H1 (cell line): ENCODE data around the gene SECTM1. TPM values are rescaled to one million over a fixed set of nuclear protein-coding genes. Genes with fewer than 3 reads are reported as not detected.

Source experiments
- CTCF ChIA-PET: fragments of 300-600 bp; sonication (Branson Sonifier 250); formaldehyde crosslinking; loops from one replicate; lab custom pipeline; 2021; ENCODE audit not compliant: partially characterized antibody; lab: Charles Lee
- POLR2A ChIA-PET: fragments of 300-600 bp; sonication (Branson Sonifier 250); formaldehyde crosslinking; loops from one replicate; lab custom pipeline; 2021; ENCODE audit warnings: inconsistent platforms; ENCODE audit not compliant: partially characterized antibody; lab: Charles Lee
- DNase-seq, 2 experiments: peaks; one replicate each; pipeline versions ENCODE4 v3.0.0 to v3.0.0-alpha.2; 2010 to 2022; ENCODE audit warnings: low spot score in 2 of 2, low read depth in 1 of 2, mixed read lengths in 1 of 2
- FAIRE-seq: peaks from 2 replicates; lab custom pipeline; 2011; peaks lifted over from hg19 to GRCh38; lab: Jason Lieb, UNC
- H2AFZ ChIP-seq: 2 replicates; pipeline ENCODE4 v1.8.1; 2012; ENCODE audit warnings: low read length, inconsistent platforms
- H2AK5ac ChIP-seq: 2 replicates; pipeline ENCODE4 v1.6.1; 2013; ENCODE audit warnings: low read depth, low read length
- H2BK120ac ChIP-seq: replicated peaks from 2 replicates; pipeline ENCODE3; 2013; ENCODE audit warnings: low read depth, low read length, inconsistent platforms
- H2BK12ac ChIP-seq: 2 replicates; pipeline ENCODE4 v1.6.1; 2013; ENCODE audit warnings: low read depth, low read length
- H2BK15ac ChIP-seq: 2 replicates; pipeline ENCODE4 v1.6.1; 2013; ENCODE audit warnings: low read length
- H2BK20ac ChIP-seq: 2 replicates; pipeline ENCODE4 v1.6.1; 2013; ENCODE audit warnings: low read length
- H2BK5ac ChIP-seq: 2 replicates; pipeline ENCODE4 v1.6.1; 2013; ENCODE audit warnings: low read depth, low read length
- H3K14ac ChIP-seq: 2 replicates; pipeline ENCODE4 v1.6.1; 2013; ENCODE audit warnings: inconsistent platforms; ENCODE audit not compliant: insufficient read length
- H3K18ac ChIP-seq: 2 replicates; pipeline ENCODE4 v1.6.1; 2013; ENCODE audit warnings: low read length; ENCODE audit errors: extremely low read depth
- H3K23ac ChIP-seq: 2 replicates; pipeline ENCODE4 v1.6.1; 2013; ENCODE audit warnings: inconsistent platforms; ENCODE audit not compliant: insufficient read length
- H3K23me2 ChIP-seq: 2 replicates; pipeline ENCODE4 v1.6.1; 2013; ENCODE audit warnings: low read depth, low read length
- H3K27ac ChIP-seq: 2 replicates; pipeline ENCODE4 v1.6.1; 2011; ENCODE audit warnings: low read depth, low read length, inconsistent platforms
- H3K27me3 ChIP-seq, 4 experiments: replicated peaks in 1 of 4; 1 replicate in 1 of 4; 2 replicates in 3 of 4; pipeline versions ENCODE4 v1.6.1 to v1.8.1; 2011 to 2013; ENCODE audit warnings: low read length in 3 of 4, mild to moderate bottlenecking in 3 of 4, inconsistent platforms in 2 of 4, mixed read lengths in 2 of 4, moderate library complexity in 1 of 4; ENCODE audit not compliant: control insufficient read depth in 3 of 4, insufficient read depth in 3 of 4; ENCODE audit errors: extremely low read depth in 1 of 4
- H3K36me3 ChIP-seq, 4 experiments: 2 replicates each; pipeline versions ENCODE4 v1.6.1 to v1.8.1; 2011 to 2013; ENCODE audit warnings: mild to moderate bottlenecking in 4 of 4, low read length in 3 of 4, moderate library complexity in 2 of 4, control low read depth in 1 of 4, inconsistent platforms in 1 of 4; ENCODE audit not compliant: insufficient read depth in 4 of 4, control insufficient read depth in 2 of 4
- H3K4ac ChIP-seq: replicated peaks from 2 replicates; pipeline ENCODE3; 2013; ENCODE audit warnings: low read length, low read depth, mixed read lengths, inconsistent platforms; ENCODE audit not compliant: insufficient read length
- H3K4me1 ChIP-seq, 4 experiments: replicated peaks in 1 of 4; 1 replicate in 1 of 4; 2 replicates in 3 of 4; pipeline versions ENCODE4 v1.6.1 to v1.8.1; 2011 to 2013; ENCODE audit warnings: low read length in 3 of 4, inconsistent platforms in 2 of 4, mixed read lengths in 1 of 4; ENCODE audit not compliant: insufficient read depth in 4 of 4, control insufficient read depth in 3 of 4
- H3K4me2 ChIP-seq, 2 experiments: 2 replicates each; pipeline versions ENCODE4 v1.6.1 to v1.8.1; 2011 to 2013; ENCODE audit warnings: low read depth in 2 of 2, low read length in 2 of 2, control low read depth in 1 of 2, inconsistent platforms in 1 of 2, mild to moderate bottlenecking in 1 of 2; ENCODE audit not compliant: insufficient read depth in 1 of 2
- H3K4me3 ChIP-seq, 4 experiments: fragments of 200-600, 300-600 bp in 1 of 4; sonication (generic), shearing (Covaris generic), sonication (Bioruptor Twin) in 1 of 4; 2 replicates each; pipeline versions ENCODE4 v1.5.1 to v1.8.1; 2011 to 2016; ENCODE audit warnings: low read length in 4 of 4, low read depth in 3 of 4, control low read depth in 2 of 4, inconsistent platforms in 2 of 4, mild to moderate bottlenecking in 2 of 4, mixed read lengths in 1 of 4, moderate library complexity in 1 of 4; ENCODE audit not compliant: insufficient read depth in 2 of 4; ENCODE audit errors: extremely low read depth in 1 of 4
- H3K56ac ChIP-seq: replicated peaks from 2 replicates; pipeline ENCODE3; 2013; ENCODE audit warnings: low read depth, mild to moderate bottlenecking, mixed read lengths, low read length, inconsistent platforms; ENCODE audit not compliant: insufficient read length
- H3K79me1 ChIP-seq: 2 replicates; pipeline ENCODE4 v1.6.1; 2013; ENCODE audit warnings: low read depth, low read length, control low read depth
- H3K79me2 ChIP-seq, 2 experiments: 2 replicates each; pipeline versions ENCODE4 v1.6.1 to v1.8.1; 2012 to 2013; ENCODE audit warnings: low read length in 2 of 2, mild to moderate bottlenecking in 2 of 2, inconsistent platforms in 1 of 2; ENCODE audit not compliant: insufficient read depth in 2 of 2, control insufficient read depth in 1 of 2
- H3K9ac ChIP-seq, 4 experiments: replicated peaks in 1 of 4; 1 replicate in 1 of 4; 2 replicates in 3 of 4; pipeline versions ENCODE4 v1.6.1 to v1.8.1; 2011 to 2013; ENCODE audit warnings: low read depth in 3 of 4, low read length in 3 of 4, control low read depth in 2 of 4, mild to moderate bottlenecking in 2 of 4, moderate library complexity in 2 of 4, inconsistent platforms in 1 of 4; ENCODE audit errors: extremely low read depth in 1 of 4
- H3K9me3 ChIP-seq, 2 experiments: 2 replicates each; pipeline versions ENCODE4 v1.6.1 to v1.8.1; 2012 to 2013; ENCODE audit warnings: mild to moderate bottlenecking in 2 of 2, moderate library complexity in 2 of 2, control low read depth in 1 of 2, inconsistent platforms in 1 of 2, low read depth in 1 of 2, low read length in 1 of 2, mixed read lengths in 1 of 2; ENCODE audit not compliant: insufficient read depth in 2 of 2
- H4K20me1 ChIP-seq, 2 experiments: replicated peaks in 1 of 2; 2 replicates each; pipeline versions ENCODE3 to v1.8.1; 2011 to 2013; ENCODE audit warnings: inconsistent platforms in 2 of 2, low read length in 2 of 2, mild to moderate bottlenecking in 1 of 2; ENCODE audit not compliant: insufficient read depth in 2 of 2, control insufficient read depth in 1 of 2
- H4K5ac ChIP-seq: 2 replicates; pipeline ENCODE4 v1.6.1; 2013; ENCODE audit warnings: low read length, low read depth, mixed read lengths, inconsistent platforms; ENCODE audit not compliant: insufficient read length
- H4K8ac ChIP-seq: 2 replicates; pipeline ENCODE4 v1.8.0; 2013; ENCODE audit warnings: mild to moderate bottlenecking, moderate library complexity, low read length, inconsistent platforms; ENCODE audit not compliant: insufficient read depth; ENCODE audit errors: extremely low read depth
- H4K91ac ChIP-seq: replicated peaks from 2 replicates; pipeline ENCODE3; 2013; ENCODE audit warnings: low read length, mixed read lengths, inconsistent platforms; ENCODE audit not compliant: insufficient read length
- ATF3 ChIP-seq: IDR thresholded peaks from 2 replicates; pipeline ENCODE4 v1.6.1; 2011; ENCODE audit warnings: low read depth, mild to moderate bottlenecking, low read length; ENCODE audit not compliant: insufficient read depth
- BRCA1 ChIP-seq: IDR thresholded peaks from 2 replicates; pipeline ENCODE4 v1.6.1; 2012; ENCODE audit warnings: low read depth, low read length, improper control_type of control experiment
- CBX5 ChIP-seq: fragments of 300-800, 300-1000 bp; sonication (generic); IDR thresholded peaks from 2 replicates; pipeline ENCODE4 v1.7.1; 2016; ENCODE audit warnings: antibody characterized with exemption, low read length, low read depth
- CBX8 ChIP-seq: fragments of 300-800, 300-1000 bp; sonication (generic); IDR thresholded peaks from 2 replicates; pipeline ENCODE4 v1.7.1; 2016; ENCODE audit warnings: low read depth, low read length, borderline replicate concordance
- E2F6 ChIP-seq: IDR thresholded peaks from 2 replicates; pipeline ENCODE4 v1.6.1; 2012; ENCODE audit warnings: inconsistent platforms
- GTF2F1 ChIP-seq: IDR thresholded peaks from 2 replicates; pipeline ENCODE4 v1.6.1; 2012; ENCODE audit warnings: low read depth, low read length, improper control_type of control experiment, borderline replicate concordance
- KDM5A ChIP-seq: fragments of 200-600 bp; IDR thresholded peaks from 2 replicates; pipeline ENCODE4 v1.7.1; 2012; ENCODE audit warnings: mild to moderate bottlenecking, low read length, inconsistent platforms, mixed read lengths
- NANOG ChIP-seq: IDR thresholded peaks from 2 replicates; pipeline ENCODE4 v1.6.1; 2011; ENCODE audit warnings: low read length, low read depth, mild to moderate bottlenecking, inconsistent platforms; ENCODE audit not compliant: insufficient read depth, poor library complexity, severe bottlenecking
- PHF8 ChIP-seq: fragments of 200-600 bp; sonication (generic); conservative IDR thresholded peaks from 2 replicates; pipeline ENCODE4 v1.7.1; 2012; ENCODE audit warnings: low read depth, mild to moderate bottlenecking, inconsistent platforms, low read length, moderate library complexity
- SIN3A ChIP-seq, 2 experiments: IDR thresholded peaks in 1 of 2; conservative IDR thresholded peaks in 1 of 2; 2 replicates each; pipeline ENCODE4 v1.6.1; 2011 to 2012; ENCODE audit warnings: low read length in 2 of 2, improper control_type of control experiment in 1 of 2, low read depth in 1 of 2, mild to moderate bottlenecking in 1 of 2
- TBP ChIP-seq: IDR thresholded peaks from 2 replicates; pipeline ENCODE4 v1.6.1; 2011; ENCODE audit warnings: low read depth, low read length, improper control_type of control experiment
- TEAD4 ChIP-seq: IDR thresholded peaks from 2 replicates; pipeline ENCODE4 v1.6.1; 2012; ENCODE audit warnings: low read depth, low read length, inconsistent platforms, mixed read lengths
- WGBS, 2 experiments: shearing (Covaris generic) in 1 of 2; methylation state at CpG; one replicate each; pipeline versions ENCODE4 v1.1.6 to v1.1.7; 2013 to 2015; ENCODE audit warnings: low lambda C conversion rate in 2 of 2, mixed read lengths in 2 of 2, inconsistent platforms in 1 of 2, low coverage in 1 of 2, missing lambda C conversion rate in 1 of 2; ENCODE audit not compliant: insufficient replicate concordance in 2 of 2, insufficient coverage in 1 of 2, insufficient read length in 1 of 2; ENCODE audit errors: extremely low coverage in 1 of 2, missing lambda C conversion rate in 1 of 2; 5-methylcytosine and 5-hydroxymethylcytosine counted together
- polyA plus RNA-seq, 7 experiments: library from polyadenylated mRNA; depleted of rRNA in 3 of 7; stranded (reverse) in 5 of 7; unstranded in 2 of 7; fragments of >200 nt in 5 of 7; fragments of 200-250 nt in 2 of 7; gene quantifications; 1 replicate in 5 of 7; 2 replicates in 1 of 7; 4 replicates in 1 of 7; pipeline versions ENCODE4 v1.2.1 to v1.2.3, GENCODE V29; 2011 to 2013; ENCODE audit warnings: missing spikeins in 2 of 7, mixed read lengths in 2 of 7
- total RNA-seq: library from RNA; stranded (reverse); fragmentation: NEBNext Ultra II Directional; extraction: Animal tissue kit (Norgen Biotek cat#: 25700); gene quantifications from 2 replicates; pipeline ENCODE4 v1.2.1, GENCODE V29; 2021

Gene SECTM1
- total and polyA plus RNA-seq, 2 of the 8 experiments (the other 6 are each of a cell fraction or from before 2014, with no cell fraction given) = 0.20 to 0.65 TPM

- H3K18ac ChIP-seq = no peak overlapping the region
- H3K56ac ChIP-seq = no peak overlapping the region
- H3K27me3 ChIP-seq = peaks cover 0 to 2% (median 0%) of the 10 kb centered on the region in 4 experiments; a peak in 2 of 7 replicates
- no peaks in the 10 kb centered on the region for H3K79me2 ChIP-seq
- no peak overlapping the region for H3K4me3 ChIP-seq
- no peak overlapping the region for H2BK12ac ChIP-seq
- H3K9ac ChIP-seq = no peak overlapping the region
- H2BK120ac ChIP-seq = no peak overlapping the region
- no peak for FAIRE-seq
- no peaks in the 10 kb centered on the region for H3K79me1 ChIP-seq
- H2AK5ac ChIP-seq = no peak overlapping the region
- no peak for TF ChIP-seq TEAD4
- TF ChIP-seq TBP = no peak
- TF ChIP-seq CBX8 = no peak
- TF ChIP-seq KDM5A = no peak
- TF ChIP-seq SIN3A (conservative IDR thresholded peaks at IDR 0.05 in 1 of 2, IDR thresholded peaks at IDR 0.05 in 1 of 2; ENCODE audit: low read depth in 1 of 2, low read length in 2 of 2) = no peak
- no peak for TF ChIP-seq CBX5
- no peak for TF ChIP-seq GTF2F1
- TF ChIP-seq PHF8 = no peak
- no peak for TF ChIP-seq ATF3
- no peak for TF ChIP-seq BRCA1
- no peak for TF ChIP-seq NANOG
- TF ChIP-seq E2F6 = no peak
- H2BK20ac ChIP-seq = no peak overlapping the region
- no peaks in the 10 kb centered on the region for H3K23me2 ChIP-seq
- no peak overlapping the region for H2BK5ac ChIP-seq
- no peak overlapping the region for H4K5ac ChIP-seq
- H3K23ac ChIP-seq = no peak overlapping the region
- H2BK15ac ChIP-seq = no peak overlapping the region
- H3K27ac ChIP-seq = no peak overlapping the region
- POLR2A ChIA-PET = interaction anchor here (1.7 kb wide), 1 partner anchor 117 kb away, joined by 3 read pairs; no protein-coding TSS in a partner anchor
- H3K9me3 ChIP-seq = no peaks in the 10 kb centered on the region
- no peak overlapping the region for H3K4ac ChIP-seq
- no peak overlapping the region for H3K14ac ChIP-seq
- H3K4me1 ChIP-seq = peaks cover 0 to 9% (median 3%) of the 10 kb centered on the region in 4 experiments; a peak in 4 of 7 replicates
- CTCF ChIA-PET = interaction anchor here (0.6 to 4.7 kb wide), 21 partner anchors 8 to 174 kb away, joined by 3 to 32 read pairs (median 4); partner anchors contain the start of genes CD7 and SECTM1
- H4K91ac ChIP-seq = no peak overlapping the region
- no peak for DNase-seq
- no peaks in the 10 kb centered on the region for H3K36me3 ChIP-seq
- H4K20me1 ChIP-seq = no peaks in the 10 kb centered on the region
- H3K4me2 ChIP-seq = no peak overlapping the region
- no peak overlapping the region for H4K8ac ChIP-seq
- H2AFZ ChIP-seq = no peak overlapping the region
- 89% methylated on average over 13 of the region's 13 CpGs; no CpG with 5 or more reads in 1 of the 2 experiments for WGBS, 2 experiments
These were observed 33.3 kb downstream of the SECTM1 start for GRCh38 chr17:82300228-82300627.
